ENCODE data around the gene NR1H2.

The NR1H2 gene

DNA sequence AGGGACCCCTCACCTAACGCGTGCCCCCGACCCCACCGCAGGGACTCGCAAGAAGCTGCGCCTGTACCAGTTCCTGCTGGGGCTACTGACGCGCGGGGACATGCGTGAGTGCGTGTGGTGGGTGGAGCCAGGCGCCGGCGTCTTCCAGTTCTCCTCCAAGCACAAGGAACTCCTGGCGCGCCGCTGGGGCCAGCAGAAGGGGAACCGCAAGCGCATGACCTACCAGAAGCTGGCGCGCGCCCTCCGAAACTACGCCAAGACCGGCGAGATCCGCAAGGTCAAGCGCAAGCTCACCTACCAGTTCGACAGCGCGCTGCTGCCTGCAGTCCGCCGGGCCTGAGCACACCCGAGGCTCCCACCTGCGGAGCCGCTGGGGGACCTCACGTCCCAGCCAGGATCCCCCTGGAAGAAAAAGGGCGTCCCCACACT lies 51.8 kb downstream of the NR1H2 start:
- no peaks in the 10 kb centered on the region for H3K9me3 ChIP-seq (ENCODE audit: control insufficient read depth, low read length)
- H3K27me3 ChIP-seq (ENCODE audit: control insufficient read depth, insufficient read depth, low read length) = peaks cover 42% of the 10 kb centered on the region
- H3K4me3 ChIP-seq (ENCODE audit: low read length) = no peak overlapping the region
- peak overlapping the region; percentile 55 for H3K9ac ChIP-seq (ENCODE audit: low read length)
- H3K36me3 ChIP-seq (ENCODE audit: control insufficient read depth, insufficient read depth, low read length) = no peaks in the 10 kb centered on the region
- peaks cover 17% of the 10 kb centered on the region for H3K4me1 ChIP-seq (ENCODE audit: control insufficient read depth, insufficient read depth, low read length)

DNA sequence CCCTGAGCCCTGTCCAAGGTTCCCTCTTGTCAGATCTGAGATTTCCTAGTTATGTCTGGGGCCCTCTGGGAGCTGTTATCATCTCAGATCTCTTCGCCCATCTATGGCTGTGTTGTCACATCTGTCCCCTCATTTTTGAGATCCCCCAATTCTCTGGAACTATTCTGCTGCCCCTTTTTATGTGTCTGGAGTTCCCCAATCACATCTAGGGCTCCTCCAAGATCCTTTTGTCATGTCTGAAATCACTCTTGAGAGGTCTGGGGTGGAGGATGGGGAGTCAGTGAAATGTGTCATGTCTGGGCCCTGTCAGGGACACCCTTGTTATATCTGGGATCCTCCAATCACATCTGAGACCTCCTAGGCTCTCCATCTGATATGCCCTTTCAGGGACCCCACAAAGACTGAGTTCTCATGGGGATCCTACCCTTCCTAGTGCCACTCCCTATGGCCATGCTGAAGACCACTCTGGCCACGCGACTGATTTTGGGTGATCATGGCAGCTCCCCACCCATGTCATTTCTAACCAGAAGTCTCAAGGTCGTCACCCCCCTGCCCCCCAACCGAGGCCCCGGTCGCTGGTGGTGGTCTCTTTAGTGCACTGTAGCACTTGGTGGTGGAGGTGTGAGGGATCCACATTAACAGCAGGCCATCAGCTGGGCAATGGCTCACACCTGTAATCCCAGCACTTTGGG lies 52.7 kb downstream of the NR1H2 start:
- Histone ChIP-seq H3K9me3 (ENCODE audit: control insufficient read depth, low read length) (no peaks in the 10 kb centered on the region), H3K36me3 (ENCODE audit: control insufficient read depth, insufficient read depth, low read length) (no peaks in the 10 kb centered on the region), H3K4me3 (ENCODE audit: low read length) (no peak overlapping the region), H3K9ac (ENCODE audit: low read length) (no peak overlapping the region), H3K4me1 (ENCODE audit: control insufficient read depth, insufficient read depth, low read length) (peaks cover 17% of the 10 kb centered on the region), H3K27me3 (ENCODE audit: control insufficient read depth, insufficient read depth, low read length) (peaks cover 43% of the 10 kb centered on the region)

DNA sequence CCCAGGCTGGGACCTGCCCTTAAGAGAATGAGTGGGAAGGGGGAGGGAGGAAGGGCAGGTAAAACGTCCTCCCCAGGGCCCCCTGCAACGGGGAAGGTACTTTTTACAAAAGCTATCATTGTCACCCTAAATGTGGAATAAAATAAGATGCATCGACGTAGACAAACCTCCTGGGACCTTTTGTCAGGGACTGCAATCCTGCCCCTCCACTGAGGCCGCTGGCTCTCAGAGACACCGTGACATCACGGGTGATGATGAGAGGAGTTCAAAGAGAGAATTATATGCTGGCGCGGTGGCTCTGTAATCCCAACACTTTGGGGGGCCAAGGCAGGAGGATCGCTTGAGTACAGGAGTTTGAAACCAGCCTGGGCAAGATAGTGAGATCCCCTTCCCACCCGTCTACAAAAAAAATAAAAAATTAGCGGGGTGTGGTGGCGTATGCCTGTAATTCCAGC lies 54.7 kb downstream of the NR1H2 start:
- H3K9me3 ChIP-seq (ENCODE audit: control insufficient read depth, low read length) = no peaks in the 10 kb centered on the region
- no peaks in the 10 kb centered on the region for H3K36me3 ChIP-seq (ENCODE audit: control insufficient read depth, insufficient read depth, low read length)
- peak overlapping the region; percentile 22 for H3K4me3 ChIP-seq (ENCODE audit: low read length)
- H3K4me1 ChIP-seq (ENCODE audit: control insufficient read depth, insufficient read depth, low read length) = peaks cover 17% of the 10 kb centered on the region
- peak overlapping the region; percentile 24 for H3K9ac ChIP-seq (ENCODE audit: low read length)
- peaks cover 51% of the 10 kb centered on the region for H3K27me3 ChIP-seq (ENCODE audit: control insufficient read depth, insufficient read depth, low read length)

DNA sequence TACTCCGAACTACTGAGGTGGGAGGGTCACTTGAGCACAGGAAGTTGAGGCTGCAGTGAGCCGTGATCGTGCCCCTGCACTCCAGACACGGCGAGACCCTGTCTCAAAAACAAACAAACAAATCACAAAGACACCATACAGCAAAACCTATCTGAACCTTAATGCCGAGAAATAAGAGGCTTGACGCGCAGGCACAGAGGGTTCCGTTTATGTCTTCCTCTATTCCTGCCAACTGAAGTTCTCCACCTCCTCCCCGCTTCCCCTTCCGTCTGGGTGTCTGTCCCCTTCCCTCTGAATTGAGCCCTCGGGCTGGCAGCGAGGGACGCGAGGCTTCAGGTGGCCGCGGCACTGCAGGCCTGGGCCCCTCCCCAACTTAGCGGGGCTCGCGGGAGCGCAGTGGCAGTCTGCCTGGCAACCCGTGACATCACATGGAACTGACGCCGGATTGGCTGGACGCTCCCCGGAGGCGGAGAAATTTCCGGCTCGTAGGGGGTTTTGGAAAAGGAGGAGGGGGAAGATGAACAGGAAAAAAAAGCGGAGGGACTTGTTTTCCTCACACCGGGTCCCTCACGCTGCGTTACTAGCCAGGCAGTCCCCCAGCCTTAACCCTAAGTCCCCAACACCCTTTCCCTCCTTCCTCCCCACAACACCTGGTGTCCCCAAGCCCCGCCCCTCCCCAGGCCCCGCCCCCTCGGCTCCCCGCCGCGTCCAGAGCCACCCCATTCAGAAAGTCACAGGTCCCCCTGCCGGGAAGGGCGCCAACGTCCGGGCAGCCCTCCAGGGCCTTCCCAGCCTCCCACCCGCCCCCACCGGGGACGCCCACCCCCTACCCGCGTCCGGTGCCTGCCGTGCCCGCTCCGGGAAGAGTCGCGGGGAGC lies 55.3 kb downstream of the NR1H2 start:
- Histone ChIP-seq H3K9me3 (ENCODE audit: control insufficient read depth, low read length) (no peaks in the 10 kb centered on the region), H3K4me1 (ENCODE audit: control insufficient read depth, insufficient read depth, low read length) (peaks cover 17% of the 10 kb centered on the region), H3K27me3 (ENCODE audit: control insufficient read depth, insufficient read depth, low read length) (peaks cover 51% of the 10 kb centered on the region), H3K36me3 (ENCODE audit: control insufficient read depth, insufficient read depth, low read length) (no peaks in the 10 kb centered on the region), H3K9ac (ENCODE audit: low read length) (peak overlapping the region; percentile 24), H3K4me3 (ENCODE audit: low read length) (peak overlapping the region; percentile 22)

DNA sequence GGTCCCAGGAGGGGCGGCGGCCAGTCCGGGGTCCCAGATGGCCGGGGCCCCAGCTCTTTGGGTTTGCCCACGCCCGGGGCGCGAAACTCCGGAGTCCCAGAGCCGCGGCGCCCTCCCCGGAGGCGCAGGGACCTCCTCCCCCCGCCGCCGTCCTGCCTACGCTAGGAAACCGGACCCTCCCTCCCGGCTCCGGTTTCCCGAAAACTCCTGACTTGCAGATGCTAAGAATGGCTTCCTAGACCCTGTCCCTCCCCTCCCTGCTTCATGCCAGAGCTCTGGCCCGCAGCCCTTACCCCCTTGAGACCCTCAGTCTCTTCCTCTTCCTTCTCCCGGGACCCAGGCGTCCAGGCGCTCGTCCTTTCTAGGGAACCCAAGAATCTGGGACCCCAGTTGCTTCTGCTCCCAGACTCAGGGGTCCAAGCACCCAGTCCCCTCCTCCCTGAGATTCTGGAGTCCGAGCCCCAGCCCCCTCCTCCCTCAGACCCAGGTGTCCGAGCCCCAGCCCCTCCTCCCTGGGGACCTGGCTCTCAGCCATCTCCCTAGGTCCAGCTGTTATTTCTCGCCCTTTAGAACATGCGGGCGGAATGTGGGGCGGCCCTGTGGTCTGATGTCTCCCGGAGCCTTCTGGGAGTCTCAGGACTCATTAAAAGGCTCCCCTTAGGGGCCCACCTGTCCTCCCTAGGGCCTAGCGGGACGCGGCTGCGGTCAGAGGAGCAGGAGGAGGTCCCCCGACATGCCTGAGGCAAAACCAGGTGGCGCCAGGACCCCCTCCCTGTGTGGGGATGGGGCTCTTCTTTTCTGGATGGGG lies 56.2 kb downstream of the NR1H2 start, which contains the start of gene MYBPC2:
Gene MYBPC2, plus strand, starts transcription at position 672 of the 808 bp plus-strand sequence. Its CDS starts 62 bp downstream, at position 734.
- no peaks in the 10 kb centered on the region for H3K36me3 ChIP-seq (ENCODE audit: control insufficient read depth, insufficient read depth, low read length)
- peak within 1 kb of the TSS; percentile 24 for H3K9ac ChIP-seq (ENCODE audit: low read length)
- H3K9me3 ChIP-seq (ENCODE audit: control insufficient read depth, low read length) = no peaks in the 10 kb centered on the region
- H3K4me3 ChIP-seq (ENCODE audit: low read length) = peak within 1 kb of the TSS; percentile 22
- peaks cover 17% of the 10 kb centered on the region for H3K4me1 ChIP-seq (ENCODE audit: control insufficient read depth, insufficient read depth, low read length)
- H3K27me3 ChIP-seq (ENCODE audit: control insufficient read depth, insufficient read depth, low read length) = peaks cover 51% of the 10 kb centered on the region

Data from mucosa of stomach (tissue), 1 donor.